GM19240 (cell line): ENCODE results near the gene TRIM37.
"Not testable (repeated sequence)": the region's sequence is repeated elsewhere in the genome, so short reads cannot be mapped to it uniquely, and the experiment has no call there.

Experiments
- DNase-seq: peaks from one replicate; pipeline ENCODE4 v3.0.0; 2011; ENCODE audit warnings: low spot score; ENCODE audit not compliant: insufficient read length

TRIM37 gene

DNA sequence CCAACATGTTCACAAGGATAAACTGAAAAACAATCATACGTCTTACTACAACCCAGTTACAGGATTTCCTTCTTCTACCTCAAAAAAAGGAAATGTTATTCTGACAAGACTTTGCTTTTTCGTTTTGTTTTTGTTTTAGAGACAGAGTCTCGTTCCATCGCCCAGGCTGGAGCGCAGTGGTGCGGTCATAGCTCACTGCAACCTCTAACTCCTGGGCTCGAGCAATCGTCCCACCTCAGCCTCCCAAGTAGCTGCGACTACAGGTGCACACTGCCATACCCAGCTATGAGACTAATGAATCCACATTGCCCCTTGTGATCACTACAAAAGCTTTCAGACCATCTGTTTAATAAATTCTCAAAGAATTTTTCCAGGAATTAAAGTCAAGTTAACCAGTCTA, 8.8 kb upstream of the TRIM37 start:
- no peak for DNase-seq

- no peak for DNase-seq
Measured at GRCh38 chr17:59111539-59111938, 4.9 kb upstream of the TRIM37 start.

DNA sequence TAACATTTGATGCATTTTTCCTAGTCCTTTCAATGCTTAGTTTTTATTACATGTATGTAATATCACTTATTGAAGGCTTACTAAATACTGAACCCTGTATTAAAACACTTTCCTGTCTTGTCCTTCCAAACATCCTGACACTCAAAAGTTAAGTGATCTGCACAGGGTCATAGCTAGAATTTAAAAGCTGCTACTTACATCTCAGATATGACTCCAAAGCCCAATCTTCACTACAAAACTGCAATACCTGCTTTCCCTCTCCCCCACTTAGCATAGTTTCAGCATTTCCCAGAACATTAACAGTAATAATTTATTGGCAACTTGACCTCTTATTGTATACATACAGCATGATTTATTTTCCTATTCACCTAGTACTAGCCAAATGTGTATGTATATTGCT, 4.3 kb upstream of the TRIM37 start:
- DNase-seq: no peak

GRCh38 chr17:59108400-59109102, 1.9 kb upstream of the TRIM37 start:
- DNase-seq: no peak

DNA sequence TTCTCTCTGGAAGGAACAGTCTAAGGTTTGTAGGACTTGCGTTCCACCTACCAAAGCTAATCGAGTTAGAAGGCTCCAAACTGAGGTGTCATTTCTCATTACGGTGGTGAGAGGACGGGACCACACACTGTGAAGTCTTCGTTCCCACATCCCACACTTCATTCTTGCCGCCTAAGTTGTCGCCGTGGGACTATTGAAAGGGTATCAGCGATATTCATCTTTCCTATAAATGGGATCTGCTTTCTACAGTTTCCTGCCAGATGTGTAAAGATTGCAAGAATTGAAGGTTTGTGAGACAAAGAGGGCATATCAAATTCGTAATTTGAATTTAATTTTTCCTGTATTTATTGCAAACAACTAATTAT, 608 bp upstream of the TRIM37 start:
- no peak for DNase-seq

- peak; percentile 3 for DNase-seq
Measured at GRCh38 chr17:59105852-59106462, 723 bp downstream of the TRIM37 start.

GRCh38 chr17:59101178-59101577, 5.5 kb downstream of the TRIM37 start:
- DNase-seq: no peak

DNA sequence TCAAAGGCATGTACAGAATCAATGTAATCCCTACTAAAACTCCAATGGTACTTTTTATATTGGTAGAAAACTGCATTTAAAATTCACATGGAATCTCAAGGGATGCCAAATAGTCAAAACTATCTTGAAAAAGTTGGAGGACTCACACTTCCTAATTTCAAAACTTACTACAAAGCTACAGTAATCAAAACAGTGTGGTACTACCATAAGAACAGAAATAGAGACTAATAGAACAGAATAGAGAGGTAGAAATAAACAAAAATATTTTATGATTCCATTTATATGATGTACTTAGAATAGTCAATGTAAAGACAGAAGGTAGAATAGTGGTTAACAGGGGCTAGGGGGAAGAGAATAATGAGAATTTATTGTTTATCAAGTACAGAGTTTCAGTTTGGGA, 8.8 kb downstream of the TRIM37 start:
- no peak for DNase-seq

DNA sequence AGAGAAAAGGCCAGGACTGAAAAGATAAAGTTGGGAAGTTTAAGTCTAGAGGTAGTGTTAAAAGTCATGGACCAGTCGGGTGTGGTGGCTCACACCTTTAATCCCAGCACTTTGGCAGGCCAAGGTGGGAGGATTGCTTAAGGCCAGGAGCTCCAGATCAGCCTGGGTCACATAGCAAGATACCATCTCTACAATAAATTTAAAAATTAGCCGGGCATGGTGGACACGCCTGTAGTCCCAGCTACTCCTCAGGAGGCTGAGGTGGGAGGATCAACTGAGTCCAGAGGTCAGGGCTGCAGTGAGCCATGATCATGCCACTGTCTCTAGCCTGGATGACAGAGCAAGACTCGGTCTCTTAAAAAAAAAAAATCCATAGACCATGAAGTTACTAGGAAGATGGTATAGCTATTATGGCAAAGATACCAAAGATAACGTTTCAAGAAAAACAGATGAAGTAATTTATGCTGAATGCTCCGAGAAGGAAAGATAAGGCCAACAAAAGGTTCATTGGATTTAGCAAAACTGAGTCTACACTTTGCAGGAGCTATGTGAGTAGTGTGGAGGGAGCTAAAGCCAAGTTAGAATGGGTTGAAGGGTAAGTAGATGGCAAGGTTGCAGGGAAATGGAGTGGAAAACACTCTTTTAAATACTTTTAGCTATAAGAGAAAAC, 11.7 kb downstream of the TRIM37 start:
- DNase-seq: no peak

- no peak for DNase-seq
Measured at GRCh38 chr17:59093702-59094231, 12.9 kb downstream of the TRIM37 start.

DNA sequence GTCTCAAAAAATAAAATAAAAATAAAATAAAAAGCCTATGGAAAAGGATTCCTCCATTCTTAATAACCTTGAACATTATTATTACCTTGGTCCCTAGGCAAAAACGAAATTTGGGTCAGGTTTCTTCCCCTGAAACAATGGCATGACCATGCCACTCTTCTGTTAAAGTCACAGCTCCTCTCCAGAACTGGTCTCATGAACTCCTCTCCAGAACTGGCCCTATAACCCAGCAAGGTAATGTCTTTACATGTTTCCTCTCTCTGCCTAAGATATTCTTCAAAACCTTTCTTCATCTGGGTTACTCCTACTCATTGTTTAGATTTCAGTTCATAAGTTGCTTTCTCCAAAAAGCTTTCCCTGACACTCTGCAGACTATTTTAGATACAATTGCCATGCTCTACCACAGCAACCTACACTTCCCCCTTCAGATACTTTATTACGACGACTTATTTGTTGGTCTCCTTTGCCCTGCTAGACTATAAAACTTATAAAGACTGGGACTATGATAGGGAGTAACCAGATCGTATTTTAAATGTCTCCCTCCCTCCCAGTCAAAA, 13.5 kb downstream of the TRIM37 start:
- no peak for DNase-seq

- not testable (repeated sequence) for DNase-seq
Measured at GRCh38 chr17:59090593-59090992, 16.1 kb downstream of the TRIM37 start.

DNA sequence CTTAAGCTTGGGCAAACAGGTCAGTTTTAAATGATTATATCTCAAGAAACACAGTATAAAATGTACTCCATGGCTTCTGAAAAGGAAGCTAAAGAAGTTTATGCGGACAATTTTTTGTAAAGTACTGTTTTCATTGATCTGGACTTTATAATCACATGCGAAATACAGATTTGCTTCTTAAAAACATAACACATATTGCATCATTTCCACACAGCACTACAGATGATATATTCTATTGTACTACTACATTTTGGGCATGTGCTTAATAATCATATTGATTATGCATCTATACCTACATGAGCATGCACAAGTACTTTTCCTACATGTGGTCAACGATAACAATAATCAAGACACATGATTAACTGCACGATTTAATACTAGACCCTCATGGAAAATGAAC, 22.5 kb downstream of the TRIM37 start:
- no peak for DNase-seq

- DNase-seq: no peak
Measured at GRCh38 chr17:59074494-59074893, 32.2 kb downstream of the TRIM37 start.

GRCh38 chr17:59073972-59074371, 32.7 kb downstream of the TRIM37 start:
- DNase-seq: no peak

DNA sequence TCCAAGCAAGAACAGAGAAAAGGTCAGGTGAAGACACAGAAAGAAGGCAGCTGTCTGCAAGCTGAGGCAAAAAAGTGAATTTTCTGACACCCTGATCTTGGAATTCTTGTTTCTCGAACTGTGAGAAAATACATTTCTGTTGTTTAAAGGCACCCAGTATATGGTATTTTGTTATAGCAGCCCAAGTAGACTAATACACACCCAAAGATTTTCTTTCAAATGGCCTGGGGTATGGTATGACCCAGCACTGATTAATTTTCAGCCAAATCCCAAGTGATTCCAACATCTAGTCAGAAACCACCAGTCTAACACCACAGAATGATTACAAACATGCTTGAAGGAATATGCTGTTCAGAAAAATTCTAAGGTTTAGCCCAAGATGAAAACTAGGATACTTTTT, 36.8 kb downstream of the TRIM37 start:
- no peak for DNase-seq

DNA sequence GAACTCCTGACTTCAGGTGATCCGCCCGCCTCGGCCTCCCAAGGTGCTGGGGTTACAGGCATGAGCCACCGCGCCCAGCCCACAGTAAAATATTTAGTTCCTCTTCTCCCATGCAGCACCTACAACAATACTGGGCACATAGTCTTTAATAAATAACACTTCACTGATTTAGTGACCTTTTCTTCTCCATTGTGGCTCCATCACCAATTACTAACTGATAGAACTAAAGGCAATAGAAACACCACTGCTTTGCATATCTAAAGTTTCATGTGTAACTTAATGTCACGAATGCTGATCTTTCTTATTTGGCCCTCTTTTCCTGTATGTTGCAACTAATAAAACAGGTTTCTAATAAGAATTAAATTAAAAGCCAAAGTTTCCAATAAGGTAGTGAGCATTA, 38.9 kb downstream of the TRIM37 start:
- DNase-seq: no peak

DNA sequence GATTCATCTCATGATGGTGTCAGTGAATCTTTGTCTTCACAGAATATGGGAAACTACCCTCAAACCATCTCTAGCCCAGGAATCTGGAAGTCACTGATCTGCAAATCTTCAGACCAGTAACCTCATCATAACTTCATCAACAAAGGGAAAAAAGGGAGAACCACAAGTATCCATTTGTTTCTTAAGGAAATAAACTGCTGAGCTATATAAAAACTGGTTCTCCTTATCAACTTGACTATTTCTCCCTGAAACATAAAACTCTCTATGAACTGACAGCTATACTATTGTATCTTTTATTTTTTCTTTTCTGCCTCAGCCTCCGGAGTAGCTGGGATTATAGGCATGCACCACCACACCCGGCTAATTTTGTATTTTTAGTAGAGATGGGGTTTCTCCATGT, 39.3 kb downstream of the TRIM37 start:
- DNase-seq: no peak

DNA sequence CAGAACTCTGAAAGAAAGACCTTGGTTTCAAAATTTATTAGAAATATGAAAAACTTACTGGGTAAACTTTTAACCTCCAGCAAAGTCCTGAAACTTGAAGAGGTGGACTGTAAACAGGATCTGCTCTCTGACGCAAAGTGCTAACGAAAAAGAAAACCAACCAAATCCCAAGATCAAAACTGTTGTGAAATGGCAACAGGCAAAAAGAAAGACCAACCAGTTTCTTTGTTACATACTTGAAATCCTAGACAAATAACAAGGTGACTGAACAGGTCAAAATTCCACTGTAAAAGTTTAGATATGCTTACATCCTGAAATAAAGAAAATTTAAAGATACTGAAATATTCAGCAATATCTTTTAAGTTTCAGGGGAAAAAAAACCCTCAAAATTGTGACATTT, 44.2 kb downstream of the TRIM37 start:
- DNase-seq: no peak

DNA sequence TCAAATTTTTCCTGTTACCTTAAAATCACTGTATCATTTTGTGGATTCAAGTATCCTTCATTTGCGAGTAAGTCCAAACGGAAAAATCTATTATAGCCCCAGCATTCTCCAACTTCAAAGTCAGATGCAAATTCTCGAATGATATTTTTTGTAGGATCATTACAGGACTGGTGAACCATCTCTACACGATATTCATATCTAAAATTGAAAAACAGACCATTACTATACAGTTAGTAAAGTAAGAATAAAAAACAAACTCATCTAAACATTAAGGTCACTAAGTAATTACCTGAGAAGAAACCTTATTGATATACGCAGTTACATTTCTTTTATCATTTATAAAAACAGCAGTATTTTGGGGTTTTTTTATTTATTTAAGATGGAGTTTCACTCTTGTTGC, 49.8 kb downstream of the TRIM37 start:
- no peak for DNase-seq

DNA sequence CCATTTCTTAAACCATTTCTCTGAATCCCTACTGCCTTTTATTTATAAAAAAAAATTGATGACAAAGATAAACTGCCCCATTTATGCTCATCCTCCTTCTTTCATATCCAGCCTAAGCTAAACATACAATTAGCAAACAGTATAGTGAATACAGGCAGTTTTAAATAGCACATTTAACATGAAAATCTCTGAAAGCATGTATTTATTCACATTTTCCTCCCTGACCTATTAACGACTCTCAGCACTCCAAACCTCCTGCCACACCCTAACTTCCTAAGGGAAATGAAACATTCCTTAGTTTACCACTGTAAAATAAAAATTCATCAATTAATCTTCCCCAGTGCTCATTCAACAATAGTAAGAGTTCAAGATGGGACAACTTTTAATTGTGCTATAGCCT, 56.9 kb downstream of the TRIM37 start:
- DNase-seq: no peak

DNA sequence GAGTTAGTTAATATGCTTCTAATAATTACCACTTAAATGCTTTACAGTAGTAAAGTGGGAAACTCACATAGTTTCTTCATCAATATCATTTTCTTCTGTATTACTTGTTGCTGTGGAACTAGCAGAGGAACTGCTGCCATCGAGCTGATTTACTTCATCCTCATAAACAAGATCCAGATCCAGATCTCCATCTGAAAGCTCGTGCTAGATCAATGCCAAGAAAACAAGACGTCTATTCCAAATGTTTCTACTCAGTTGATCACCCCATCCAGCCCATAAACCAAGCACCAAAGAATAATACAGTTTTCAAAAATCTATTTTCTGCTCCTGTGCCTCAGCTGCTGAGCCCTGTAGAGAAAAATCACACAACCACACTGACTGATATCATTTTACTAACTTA, 59.1 kb downstream of the TRIM37 start:
- no peak for DNase-seq
